Skin epidermis (tissue), 12 donors: ENCODE measurements around the gene ARL5A.
"Not testable (repeated sequence)": the region's sequence is repeated elsewhere in the genome, so short reads cannot be mapped to it uniquely, and the experiment has no call there.

Experiments used
- H3K27ac ChIP-seq, 21 experiments: fragments of 200-600 bp; sonication (generic) in 11 of 21; one replicate each; pipeline ENCODE4 v1.5.0; 2020; ENCODE audit warnings: mild to moderate bottlenecking in 3 of 21, inconsistent platforms in 2 of 21, moderate library complexity in 2 of 21
- H3K4me3 ChIP-seq, 7 experiments: fragments of 200-600 bp; sonication (generic) in 2 of 7; one replicate each; pipeline ENCODE4 v1.5.0; 2020; ENCODE audit warnings: inconsistent platforms in 2 of 7, mild to moderate bottlenecking in 2 of 7, moderate library complexity in 1 of 7

The ARL5A gene

DNA sequence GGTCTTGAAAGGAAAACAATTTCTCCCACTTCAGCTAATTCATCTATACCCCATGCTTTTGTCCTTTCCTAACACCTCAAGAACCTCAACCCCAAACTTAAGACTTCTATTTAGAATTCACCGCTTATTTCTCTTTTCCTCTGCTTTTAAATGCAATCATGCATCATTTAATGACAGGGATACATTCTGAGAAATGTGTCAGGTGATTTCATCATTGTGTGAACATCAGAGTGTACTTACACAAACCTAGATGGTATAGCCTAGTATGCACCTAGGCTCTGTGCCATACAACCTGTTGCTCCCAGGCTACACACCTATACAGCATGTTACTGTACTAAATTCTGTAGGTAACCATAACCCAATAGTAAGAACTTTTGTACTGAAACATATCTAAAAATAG lies 22.9 kb downstream of the ARL5A start:
- no peak overlapping the region for H3K4me3 ChIP-seq
- no peak overlapping the region for H3K27ac ChIP-seq

DNA sequence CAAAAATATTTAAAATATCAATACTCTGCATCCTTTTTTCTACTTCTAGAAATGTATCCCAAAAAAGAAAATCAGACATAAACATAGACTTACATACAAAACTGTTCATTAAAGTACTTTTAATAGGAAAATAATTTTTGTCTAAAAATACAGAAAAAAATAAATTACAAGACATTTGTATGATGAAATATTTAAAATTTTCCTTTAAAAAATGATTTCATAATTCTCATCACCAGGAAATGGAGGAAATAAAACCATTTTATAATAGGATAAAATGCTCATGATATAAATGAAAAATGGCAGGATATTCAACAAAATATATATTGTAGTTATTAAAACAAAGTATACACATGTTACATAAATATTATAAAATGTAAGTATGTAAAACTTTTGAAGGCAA lies 24.4 kb downstream of the ARL5A start:
- H3K27ac ChIP-seq: no peak overlapping the region
- no peak overlapping the region for H3K4me3 ChIP-seq

GRCh38 chr2:151802315-151802714 lies 25.9 kb downstream of the ARL5A start:
- no peak overlapping the region for H3K4me3 ChIP-seq
- H3K27ac ChIP-seq: no peak overlapping the region

DNA sequence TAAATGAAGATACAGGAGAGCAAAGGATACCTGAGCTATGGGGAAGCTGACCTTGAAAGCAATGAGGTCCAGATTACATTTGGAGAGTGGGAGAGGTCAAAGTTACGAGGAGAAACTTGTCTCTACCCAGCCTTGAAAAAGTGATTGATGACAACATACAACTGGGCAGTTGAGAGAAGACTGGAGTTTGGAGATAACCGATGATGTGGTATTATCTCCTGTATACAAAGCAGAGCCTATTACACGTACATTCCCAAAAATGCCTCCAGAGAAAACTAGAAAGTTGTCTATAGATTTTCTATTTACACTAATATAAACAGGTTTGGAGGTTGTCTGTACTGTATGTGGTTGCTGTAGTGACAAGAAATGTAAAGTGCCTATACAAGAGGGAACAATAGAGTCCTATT lies 28.3 kb downstream of the ARL5A start:
- Histone ChIP-seq H3K4me3 (no peak overlapping the region), H3K27ac (no peak overlapping the region)

DNA sequence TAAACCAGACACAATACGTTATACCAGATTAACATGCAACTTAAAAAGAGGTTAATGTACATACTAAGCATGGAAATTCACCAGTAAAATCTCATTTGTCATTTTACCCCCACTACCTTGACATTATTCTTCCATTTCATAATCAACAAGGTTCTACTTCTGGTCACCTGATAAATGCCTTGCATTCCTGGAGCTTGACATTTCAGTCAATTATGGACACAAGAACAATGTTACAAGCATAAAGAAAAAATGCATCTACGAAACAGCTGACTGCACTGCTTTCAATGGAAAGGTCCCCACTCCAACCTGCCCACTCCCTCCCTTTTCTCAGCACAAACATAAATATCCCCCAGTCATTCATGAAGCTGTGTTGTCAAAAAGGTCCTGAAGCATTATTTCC lies 31.4 kb downstream of the ARL5A start:
- H3K27ac ChIP-seq: no peak overlapping the region
- H3K4me3 ChIP-seq: no peak overlapping the region

GRCh38 chr2:151795646-151796240 lies 32.5 kb downstream of the ARL5A start:
- H3K4me3 ChIP-seq: no peak overlapping the region
- H3K27ac ChIP-seq: no peak overlapping the region

DNA sequence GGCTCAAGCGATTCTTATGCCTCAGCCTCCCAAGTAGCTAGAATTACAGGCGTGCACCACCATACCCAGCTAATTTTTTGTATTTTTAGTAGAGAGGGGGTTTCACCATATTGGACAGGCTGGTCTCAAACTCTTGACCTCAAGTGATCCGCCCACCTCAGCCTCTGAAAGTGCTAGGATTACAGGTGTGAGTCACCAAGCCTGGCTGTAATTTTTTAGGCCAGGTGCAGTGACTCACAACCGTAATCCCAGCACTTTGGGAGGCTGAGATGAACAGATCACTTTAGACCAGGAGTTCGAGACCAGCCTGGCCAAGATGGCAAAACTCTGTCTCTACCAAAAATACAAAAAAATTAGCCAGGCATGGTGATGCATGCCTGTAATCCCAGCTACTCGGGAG lies 33.8 kb downstream of the ARL5A start:
- H3K4me3 ChIP-seq, H3K27ac ChIP-seq: not testable (repeated sequence)

DNA sequence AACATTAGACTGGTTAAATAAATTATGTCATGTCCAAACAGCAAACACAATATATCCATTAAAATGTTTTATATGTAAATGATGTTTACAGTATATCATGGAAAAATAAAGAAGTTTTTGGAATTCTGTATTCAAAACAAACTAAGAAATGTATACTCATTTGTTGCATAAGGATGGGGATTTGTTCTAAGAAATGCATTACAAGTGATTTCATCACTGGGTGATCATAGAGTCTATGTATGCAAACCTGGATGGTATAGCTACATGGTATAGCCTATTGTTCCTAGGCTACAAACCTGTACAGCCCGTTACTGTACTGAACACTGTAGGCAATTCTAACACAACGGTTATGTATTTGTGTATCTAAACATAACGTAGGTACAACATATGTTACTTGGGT lies 35.1 kb downstream of the ARL5A start:
- no peak overlapping the region for H3K4me3 ChIP-seq

DNA sequence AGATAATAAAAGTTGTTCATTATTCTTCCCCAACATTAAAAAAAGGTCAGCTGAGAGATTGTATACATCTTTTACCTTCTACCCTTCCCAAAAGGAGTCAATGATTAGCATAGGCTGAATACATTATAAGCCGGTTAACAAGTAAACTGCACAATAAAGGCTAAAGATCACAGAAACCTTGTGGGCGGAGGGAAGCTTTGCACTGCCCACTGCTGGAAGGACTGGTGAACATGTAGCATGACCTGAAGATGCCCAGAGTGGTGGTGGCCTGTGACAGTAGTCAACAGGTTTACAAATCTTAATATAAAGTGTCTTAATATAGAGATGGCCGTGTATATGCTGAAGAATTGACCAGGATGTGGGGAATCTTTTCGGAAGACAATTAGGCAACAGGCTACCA lies 35.6 kb downstream of the ARL5A start:
- H3K4me3 ChIP-seq: no peak overlapping the region
- no peak overlapping the region for H3K27ac ChIP-seq

More for the DNA sequence above, 35.1 kb downstream of the ARL5A start:
- no peak overlapping the region for H3K27ac ChIP-seq

- no peak overlapping the region for H3K27ac ChIP-seq
- H3K4me3 ChIP-seq: no peak overlapping the region
Measured at GRCh38 chr2:151791545-151791944, 36.7 kb downstream of the ARL5A start.

GRCh38 chr2:151790689-151791088 lies 37.5 kb downstream of the ARL5A start:
- no peak overlapping the region for H3K27ac ChIP-seq
- no peak overlapping the region for H3K4me3 ChIP-seq

DNA sequence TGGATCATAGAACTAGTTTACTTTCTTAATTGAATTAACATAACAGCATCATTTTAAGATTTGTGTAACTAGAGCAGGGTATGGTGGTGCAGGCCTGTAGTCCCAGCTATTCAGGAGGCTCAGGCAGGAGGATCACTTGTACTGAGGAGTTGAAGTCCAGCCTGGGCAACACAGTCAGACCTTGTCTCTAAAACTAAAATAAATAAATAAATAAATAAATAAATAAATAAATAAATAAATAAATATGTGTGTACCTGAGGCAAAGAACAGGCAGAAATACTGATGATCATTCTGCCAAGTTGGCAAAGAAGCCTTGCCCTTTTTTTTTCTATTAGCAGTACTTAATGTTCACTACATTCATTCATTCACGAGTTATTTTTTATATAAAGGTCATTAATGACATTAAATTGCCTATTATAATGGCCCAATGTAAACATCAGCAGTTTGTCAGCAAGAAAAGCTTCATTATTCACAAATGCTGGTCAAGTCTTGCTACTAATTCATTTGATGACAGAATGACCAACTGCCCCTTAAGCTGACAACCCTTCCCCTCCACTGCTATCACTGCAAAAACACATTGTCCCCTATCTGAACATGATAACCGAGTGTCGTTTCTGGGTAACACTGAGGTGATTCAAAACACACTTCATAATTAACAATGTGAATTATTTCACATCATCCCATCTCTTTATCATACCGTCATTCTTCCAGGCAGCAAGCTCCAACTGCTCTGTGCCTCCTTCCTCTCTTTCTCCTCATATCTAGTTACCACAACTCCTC lies 39.0 kb downstream of the ARL5A start:
- Histone ChIP-seq H3K27ac (no peak overlapping the region), H3K4me3 (no peak overlapping the region)

GRCh38 chr2:151786483-151786882 lies 41.7 kb downstream of the ARL5A start:
- Histone ChIP-seq H3K27ac (no peak overlapping the region), H3K4me3 (no peak overlapping the region)

DNA sequence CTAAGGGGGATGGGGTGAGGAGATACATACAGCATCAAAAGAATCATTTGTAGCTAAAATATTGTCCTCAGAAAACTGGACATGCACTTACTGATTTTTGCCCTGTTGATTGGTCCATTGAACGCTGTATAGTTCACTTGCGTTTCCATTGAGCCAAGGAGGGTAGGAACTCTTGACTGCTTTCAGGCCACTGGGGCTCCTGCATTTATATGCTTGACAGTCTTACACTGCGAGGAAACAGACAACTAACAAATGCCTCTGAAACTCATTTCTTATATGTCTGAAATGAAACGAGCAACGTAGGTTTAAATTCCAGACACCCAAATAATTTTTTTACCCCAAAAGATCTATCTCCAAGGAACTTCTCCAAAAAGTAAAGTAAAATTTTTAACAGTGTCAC lies 42.1 kb downstream of the ARL5A start:
- H3K27ac ChIP-seq: no peak overlapping the region
- no peak overlapping the region for H3K4me3 ChIP-seq

GRCh38 chr2:151783133-151783520 lies 45.1 kb downstream of the ARL5A start:
- Histone ChIP-seq H3K27ac (no peak overlapping the region), H3K4me3 (no peak overlapping the region)

- no peak overlapping the region for H3K4me3 ChIP-seq
- no peak overlapping the region for H3K27ac ChIP-seq
Measured at GRCh38 chr2:151782378-151783132, 45.7 kb downstream of the ARL5A start.

GRCh38 chr2:151781642-151782041 lies 46.6 kb downstream of the ARL5A start:
- Histone ChIP-seq H3K4me3 (no peak overlapping the region), H3K27ac (no peak overlapping the region)

- no peak overlapping the region for H3K27ac ChIP-seq
- no peak overlapping the region for H3K4me3 ChIP-seq
Measured at GRCh38 chr2:151780938-151781337, 47.3 kb downstream of the ARL5A start.

- Histone ChIP-seq H3K4me3 (no peak overlapping the region), H3K27ac (no peak overlapping the region)
Measured at GRCh38 chr2:151777935-151778334, 50.3 kb downstream of the ARL5A start.

GRCh38 chr2:151777487-151777886 lies 50.7 kb downstream of the ARL5A start:
- no peak overlapping the region for H3K27ac ChIP-seq
- no peak overlapping the region for H3K4me3 ChIP-seq

GRCh38 chr2:151776367-151776766 lies 51.9 kb downstream of the ARL5A start:
- no peak overlapping the region for H3K4me3 ChIP-seq
- H3K27ac ChIP-seq: no peak overlapping the region
